Fibroblast of villous mesenchyme (primary cell): ENCODE measurements around the gene GP5. TPM values are rescaled to one million over a fixed set of nuclear protein-coding genes. Genes with fewer than 3 reads are reported as not detected.

ENCODE experiments used
- DNase-seq: peaks from one replicate; pipeline ENCODE4 v3.0.0-alpha.2; 2010; ENCODE audit warnings: low read depth
- H3K4me3 ChIP-seq: 2 replicates; pipeline ENCODE4 v1.5.1; 2011; ENCODE audit warnings: low read depth, mild to moderate bottlenecking, low read length
- CTCF ChIP-seq: IDR thresholded peaks from 2 replicates; pipeline ENCODE4 v1.5.1; 2012; ENCODE audit warnings: low read depth, mild to moderate bottlenecking, low read length; ENCODE audit not compliant: insufficient read depth
- total RNA-seq: library from RNA; depleted of rRNA; stranded (reverse); fragments of >200 nt; gene quantifications from 2 replicates; pipeline ENCODE4 v1.2.3, GENCODE V29; 2012

Gene GP5
- total RNA-seq, 1 donor: not detected

DNA sequence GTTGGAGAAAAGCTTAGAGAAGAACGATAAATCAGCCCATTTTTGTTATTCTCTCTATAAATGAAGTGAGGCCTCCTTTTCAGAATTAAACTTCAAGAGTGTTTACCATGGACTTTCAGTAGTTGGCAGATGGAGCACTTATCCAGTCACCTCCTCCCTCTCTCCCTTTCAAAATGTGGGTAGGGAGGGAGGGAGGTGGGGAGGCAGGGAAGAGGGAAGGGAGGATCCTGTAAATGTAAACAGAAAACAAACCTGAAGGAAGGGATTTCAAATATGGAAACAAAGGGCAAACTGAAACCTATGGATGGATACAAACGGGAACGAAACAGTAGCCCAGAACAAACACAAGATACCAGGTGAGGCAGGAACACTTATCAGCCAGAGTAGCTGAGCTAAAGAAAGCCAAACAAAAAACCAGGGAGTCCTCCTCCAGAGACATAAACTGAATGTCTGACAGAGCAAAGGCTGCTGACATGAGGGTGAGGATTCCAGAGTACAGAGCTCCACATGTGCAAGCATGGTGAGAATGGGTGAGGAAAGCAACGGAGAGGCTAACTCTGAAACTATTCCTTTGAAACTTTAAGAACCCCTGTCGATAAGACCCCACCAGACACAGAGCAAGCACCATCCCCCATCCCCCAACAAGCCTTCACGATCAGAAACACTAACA is 41.0 kb upstream of the GP5 start:
- peak; percentile 42 for DNase-seq
- no peak overlapping the region for H3K4me3 ChIP-seq
- TF ChIP-seq CTCF: no peak

- no peak for DNase-seq
- H3K4me3 ChIP-seq: no peak overlapping the region
- TF ChIP-seq CTCF: no peak
These were observed 35.4 kb upstream of the GP5 start for GRCh38 chr3:194434503-194434902.

GRCh38 chr3:194431554-194431953 is 32.5 kb upstream of the GP5 start:
- no peak overlapping the region for H3K4me3 ChIP-seq
- no peak for DNase-seq
- TF ChIP-seq CTCF: no peak

DNA sequence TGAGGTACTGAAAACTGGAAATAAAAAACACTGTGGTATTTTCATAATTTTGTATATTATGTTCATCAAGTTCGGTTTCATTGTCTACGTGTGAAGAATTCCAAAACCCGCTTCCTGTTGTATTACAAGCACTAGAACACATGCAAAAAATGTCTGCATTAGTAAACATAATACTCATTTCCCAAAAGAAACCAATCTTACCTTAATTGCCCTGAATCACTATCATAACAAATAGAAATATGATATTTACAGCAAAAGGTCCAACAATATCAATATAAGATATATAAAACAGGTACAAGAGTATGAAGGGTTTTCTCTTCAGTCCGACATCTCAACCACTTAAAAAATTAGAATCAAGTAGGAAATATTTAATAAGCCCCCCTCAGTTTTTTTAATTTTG is 26.3 kb upstream of the GP5 start:
- DNase-seq: no peak
- no peak overlapping the region for H3K4me3 ChIP-seq
- TF ChIP-seq CTCF: no peak

- DNase-seq: no peak
- no peak for TF ChIP-seq CTCF
- no peak overlapping the region for H3K4me3 ChIP-seq
These were observed 25.9 kb upstream of the GP5 start for GRCh38 chr3:194424953-194425352.

DNA sequence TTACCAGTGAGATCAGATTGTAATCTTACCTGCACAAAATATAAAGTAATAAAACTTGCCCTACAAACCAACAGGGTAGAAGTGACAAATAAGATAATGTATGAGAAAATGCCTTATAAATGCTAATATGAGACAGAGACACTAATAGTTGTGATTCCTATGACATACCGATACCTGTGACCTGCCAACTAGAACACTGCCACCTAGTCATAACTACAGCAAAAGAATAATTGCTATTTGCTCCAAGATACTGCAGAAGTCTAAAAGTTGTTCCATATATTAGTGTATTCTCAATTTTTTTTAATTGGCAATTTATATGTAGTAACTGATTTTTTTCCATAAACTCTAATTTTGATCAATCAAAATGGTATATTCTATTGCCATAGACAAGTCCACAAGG is 25.3 kb upstream of the GP5 start:
- TF ChIP-seq CTCF: no peak
- no peak for DNase-seq
- no peak overlapping the region for H3K4me3 ChIP-seq

DNA sequence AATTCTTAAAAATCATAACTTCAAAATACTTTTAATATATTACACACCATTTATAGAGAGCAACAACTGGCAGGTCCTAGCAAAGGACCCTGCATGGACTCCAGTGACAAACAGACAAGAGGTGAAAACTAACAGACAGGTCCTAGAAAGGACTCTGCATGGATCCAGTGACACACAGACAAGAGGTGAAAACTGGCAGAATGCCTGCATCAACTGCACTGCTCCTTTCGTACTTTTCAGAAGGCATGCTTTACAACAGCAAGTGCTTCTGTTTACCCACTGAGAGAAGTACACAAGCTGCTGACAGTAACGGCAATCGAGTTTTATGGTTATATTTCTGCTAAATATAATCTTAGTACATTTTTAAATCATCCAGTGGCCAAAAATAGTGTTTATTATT is 24.3 kb upstream of the GP5 start:
- no peak for TF ChIP-seq CTCF
- peak; percentile 7 for DNase-seq
- H3K4me3 ChIP-seq: no peak overlapping the region
